Thyroid gland (tissue), 4 donors: Measurements from ENCODE around the gene MSLN.

Experiments
- POLR2A ChIP-seq, 2 donors: fragments of 450-650 bp; IDR thresholded peaks; one replicate each; pipeline ENCODE4 v1.6.1; 2017; ENCODE audit warnings: antibody characterized with exemption in 2 of 2, mild to moderate bottlenecking in 2 of 2, moderate library complexity in 1 of 2
- TF ChIP-seq, protein P1 (sequence below), 6 experiments: fragments of 200-600 bp in 3 of 6; fragments of 450-650 bp in 3 of 6; sonication (generic) in 3 of 6; IDR thresholded peaks; one replicate each; pipeline ENCODE4 v1.5.1; 2016 to 2019; ENCODE audit warnings: antibody characterized with exemption in 6 of 6, mild to moderate bottlenecking in 2 of 6, inconsistent platforms in 1 of 6, moderate library complexity in 1 of 6

DNA sequence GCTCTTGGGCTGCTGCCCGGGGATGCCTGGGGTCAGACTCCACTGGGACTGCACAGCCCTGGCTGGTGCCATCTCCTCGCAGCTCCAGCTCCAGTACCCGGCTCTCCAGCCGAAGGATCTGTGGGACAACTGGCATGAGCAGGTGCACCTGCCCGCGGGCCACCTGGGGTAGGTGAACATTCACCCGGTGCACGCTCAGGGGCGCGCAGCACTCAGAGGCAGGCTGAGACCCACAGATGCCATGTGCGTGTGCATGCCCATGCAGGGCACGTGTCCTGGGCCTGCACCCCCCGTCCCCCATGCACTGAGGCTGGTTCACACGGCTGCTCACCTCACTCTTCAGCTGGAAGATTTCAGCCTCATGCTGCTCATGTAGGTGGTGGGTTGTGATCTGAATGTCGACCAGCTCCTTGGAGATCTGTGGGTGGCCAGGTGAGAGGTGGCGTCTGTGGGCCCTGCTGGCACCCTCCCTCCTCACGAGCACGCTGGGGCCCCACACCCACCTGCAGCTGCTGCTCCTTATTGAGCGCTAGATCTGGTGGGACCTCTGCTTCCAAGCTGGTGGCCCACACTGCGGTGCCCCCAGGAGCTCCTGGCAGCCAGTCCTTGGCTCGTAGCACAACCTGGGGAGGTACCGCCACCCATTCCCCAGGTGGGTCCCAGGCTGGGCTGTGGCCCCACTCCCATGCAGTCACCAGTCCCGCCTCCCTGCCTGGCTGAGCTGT is 34.9 kb upstream of the MSLN start:
- TF ChIP-seq POLR2A (IDR thresholded peaks at IDR 0.05): no peak
- TF ChIP-seq, protein P1, sequence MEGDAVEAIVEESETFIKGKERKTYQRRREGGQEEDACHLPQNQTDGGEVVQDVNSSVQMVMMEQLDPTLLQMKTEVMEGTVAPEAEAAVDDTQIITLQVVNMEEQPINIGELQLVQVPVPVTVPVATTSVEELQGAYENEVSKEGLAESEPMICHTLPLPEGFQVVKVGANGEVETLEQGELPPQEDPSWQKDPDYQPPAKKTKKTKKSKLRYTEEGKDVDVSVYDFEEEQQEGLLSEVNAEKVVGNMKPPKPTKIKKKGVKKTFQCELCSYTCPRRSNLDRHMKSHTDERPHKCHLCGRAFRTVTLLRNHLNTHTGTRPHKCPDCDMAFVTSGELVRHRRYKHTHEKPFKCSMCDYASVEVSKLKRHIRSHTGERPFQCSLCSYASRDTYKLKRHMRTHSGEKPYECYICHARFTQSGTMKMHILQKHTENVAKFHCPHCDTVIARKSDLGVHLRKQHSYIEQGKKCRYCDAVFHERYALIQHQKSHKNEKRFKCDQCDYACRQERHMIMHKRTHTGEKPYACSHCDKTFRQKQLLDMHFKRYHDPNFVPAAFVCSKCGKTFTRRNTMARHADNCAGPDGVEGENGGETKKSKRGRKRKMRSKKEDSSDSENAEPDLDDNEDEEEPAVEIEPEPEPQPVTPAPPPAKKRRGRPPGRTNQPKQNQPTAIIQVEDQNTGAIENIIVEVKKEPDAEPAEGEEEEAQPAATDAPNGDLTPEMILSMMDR (IDR thresholded peaks at IDR 0.05): no peak
